ENCODE results near the gene SAMD8.

Gene SAMD8

DNA sequence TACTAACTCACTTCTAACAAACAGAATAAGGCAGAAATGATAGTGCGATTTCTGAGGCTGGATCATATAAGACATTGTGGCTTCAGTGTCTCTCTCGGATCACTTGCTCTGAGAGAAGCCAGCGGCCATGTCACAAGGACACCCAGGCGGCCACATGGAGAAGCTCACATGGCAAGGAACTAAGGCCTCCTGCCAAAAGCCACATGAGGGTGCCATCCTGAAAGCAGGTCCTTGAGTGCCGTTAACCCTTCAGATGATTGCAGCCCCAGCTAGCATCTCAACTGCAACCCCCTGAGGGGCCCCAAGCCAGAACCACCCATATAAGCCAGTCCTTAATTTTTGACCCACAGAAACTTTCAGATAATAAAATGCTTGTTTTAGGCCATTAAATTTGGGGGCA, 92.3 kb downstream of the SAMD8 start:
- no peak overlapping the region for H3K27ac ChIP-seq
- TF ChIP-seq, protein P1, sequence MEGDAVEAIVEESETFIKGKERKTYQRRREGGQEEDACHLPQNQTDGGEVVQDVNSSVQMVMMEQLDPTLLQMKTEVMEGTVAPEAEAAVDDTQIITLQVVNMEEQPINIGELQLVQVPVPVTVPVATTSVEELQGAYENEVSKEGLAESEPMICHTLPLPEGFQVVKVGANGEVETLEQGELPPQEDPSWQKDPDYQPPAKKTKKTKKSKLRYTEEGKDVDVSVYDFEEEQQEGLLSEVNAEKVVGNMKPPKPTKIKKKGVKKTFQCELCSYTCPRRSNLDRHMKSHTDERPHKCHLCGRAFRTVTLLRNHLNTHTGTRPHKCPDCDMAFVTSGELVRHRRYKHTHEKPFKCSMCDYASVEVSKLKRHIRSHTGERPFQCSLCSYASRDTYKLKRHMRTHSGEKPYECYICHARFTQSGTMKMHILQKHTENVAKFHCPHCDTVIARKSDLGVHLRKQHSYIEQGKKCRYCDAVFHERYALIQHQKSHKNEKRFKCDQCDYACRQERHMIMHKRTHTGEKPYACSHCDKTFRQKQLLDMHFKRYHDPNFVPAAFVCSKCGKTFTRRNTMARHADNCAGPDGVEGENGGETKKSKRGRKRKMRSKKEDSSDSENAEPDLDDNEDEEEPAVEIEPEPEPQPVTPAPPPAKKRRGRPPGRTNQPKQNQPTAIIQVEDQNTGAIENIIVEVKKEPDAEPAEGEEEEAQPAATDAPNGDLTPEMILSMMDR (conservative IDR thresholded peaks at IDR 0.05) = no peak

GRCh38 chr10:75205908-75206307, 94.5 kb downstream of the SAMD8 start:
- TF ChIP-seq, protein P1 (conservative IDR thresholded peaks at IDR 0.05) = no peak
- H3K27ac ChIP-seq = peak overlapping the region; percentile 4; the same call in 1 of the 2 replicates

- peak overlapping the region; percentile 4; the same call in 1 of the 2 replicates for H3K27ac ChIP-seq
Measured at GRCh38 chr10:75206638-75207037, 95.2 kb downstream of the SAMD8 start.

DNA sequence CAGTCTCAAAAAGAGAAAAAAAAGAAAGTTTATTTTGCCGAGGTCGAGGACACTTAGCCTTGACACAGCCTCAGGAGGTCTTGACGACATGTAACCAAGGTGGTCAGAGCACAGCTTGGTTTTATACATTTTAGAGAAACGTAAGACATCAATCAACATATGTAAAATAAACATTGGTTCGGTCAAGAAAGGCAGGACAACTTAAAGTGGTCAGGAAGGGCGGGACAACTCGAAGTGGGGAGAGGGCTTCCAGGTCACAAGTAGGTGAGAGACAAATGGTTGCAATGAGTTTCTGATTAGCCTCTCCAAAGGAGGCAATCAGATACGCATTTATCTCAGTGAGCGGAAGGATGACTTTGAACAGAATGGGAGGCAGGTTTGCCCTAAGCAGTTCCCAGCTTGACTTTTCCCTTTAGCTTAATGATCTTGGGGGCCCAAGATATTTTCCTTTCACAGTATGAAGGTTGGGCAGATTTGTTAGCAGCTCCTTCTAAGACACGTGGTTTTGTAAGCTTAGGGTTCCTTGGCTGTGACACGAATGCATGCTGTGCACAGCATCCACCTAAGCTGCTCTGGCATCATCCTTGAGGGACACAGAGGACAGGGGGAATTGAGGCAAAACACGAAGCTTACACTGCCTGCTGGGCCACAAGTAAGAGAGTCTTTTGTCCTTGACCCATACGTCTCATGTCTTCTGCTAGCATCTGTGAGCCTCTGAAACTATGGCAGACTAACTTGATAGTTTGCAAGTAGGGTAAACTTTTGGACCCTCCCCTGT, 95.8 kb downstream of the SAMD8 start:
- TF ChIP-seq, protein P1 (conservative IDR thresholded peaks at IDR 0.05) = no peak
- no peak overlapping the region for H3K27ac ChIP-seq

- H3K27ac ChIP-seq = no peak overlapping the region
Measured at GRCh38 chr10:75207857-75208144, 96.3 kb downstream of the SAMD8 start.

GRCh38 chr10:75208181-75208580, 96.7 kb downstream of the SAMD8 start:
- TF ChIP-seq, protein P1 (conservative IDR thresholded peaks at IDR 0.05) = no peak
- H3K27ac ChIP-seq = no peak overlapping the region

More at GRCh38 chr10:75207857-75208144, 96.3 kb downstream of the SAMD8 start:
- TF ChIP-seq, protein P1 (conservative IDR thresholded peaks at IDR 0.05) = no peak

- TF ChIP-seq, protein P1 (conservative IDR thresholded peaks at IDR 0.05) = no peak
- H3K27ac ChIP-seq = peak overlapping the region; percentile 98
Measured at GRCh38 chr10:75209086-75209920, 97.8 kb downstream of the SAMD8 start.

DNA sequence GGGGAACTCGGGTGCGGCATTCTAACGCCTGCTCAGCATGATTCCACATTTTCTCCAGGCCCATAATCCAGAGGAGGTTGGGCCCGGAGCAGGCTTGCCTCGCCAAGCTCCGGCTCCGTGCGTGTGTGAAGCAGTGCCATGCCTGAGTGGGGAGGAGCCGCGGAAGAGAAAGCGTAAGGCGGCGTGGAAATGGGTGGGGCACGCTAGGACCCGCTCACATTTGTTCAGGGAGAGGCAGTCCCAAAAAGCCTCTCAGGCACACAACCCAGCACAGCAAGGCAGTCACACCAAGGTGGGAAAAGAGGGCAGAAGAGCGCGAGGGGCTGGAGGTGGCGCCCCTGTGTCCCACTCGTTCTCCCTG, 98.4 kb downstream of the SAMD8 start:
- peak overlapping the region; percentile 98 for H3K27ac ChIP-seq
- TF ChIP-seq, protein P1 (conservative IDR thresholded peaks at IDR 0.05) = no peak
